ENCODE results near the gene PBX3. TPM values are rescaled to one million over a fixed set of nuclear protein-coding genes. Genes with fewer than 3 reads are reported as not detected.

PBX3 gene
- total RNA-seq, 4 donors from 2014 or later, result 25.7 to 71.5 (median 45.1) TPM

DNA sequence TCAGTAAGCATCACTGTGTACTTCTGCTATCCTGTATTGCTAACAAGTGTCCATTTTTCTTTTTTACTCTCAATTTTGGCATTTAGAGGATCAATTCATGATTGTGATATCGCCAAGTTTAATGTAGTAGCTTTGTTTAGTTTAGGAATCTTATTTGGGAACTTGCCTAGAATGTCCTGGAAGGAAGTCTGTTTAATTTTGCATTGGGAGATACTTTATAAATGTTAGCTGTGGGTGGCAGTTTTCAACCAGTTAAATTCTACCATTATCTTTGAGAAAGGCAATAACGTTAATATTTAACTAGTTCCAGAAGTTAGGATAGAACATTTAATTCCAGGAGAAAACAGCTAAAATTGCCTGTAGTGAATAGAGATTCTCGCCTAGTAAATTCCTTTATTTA, 78.6 kb downstream of the PBX3 start:
- Histone ChIP-seq H3K4me1 (no peaks in the 10 kb centered on the region), H3K4me3 (no peak overlapping the region), H3K36me3 (no peaks in the 10 kb centered on the region), H3K9me3 (no peaks in the 10 kb centered on the region), H3K27ac (no peak overlapping the region), H3K27me3 (no peaks in the 10 kb centered on the region)
- WGBS, result 77% methylated on average over 3 of the region's 3 CpGs
- no peak for DNase-seq (ENCODE audit: low spot score in 2 of 2)
- TF ChIP-seq POLR2AphosphoS5 (IDR thresholded peaks at IDR 0.05) (no peak), EP300 (IDR thresholded peaks at IDR 0.05) (no peak), POLR2A (IDR thresholded peaks at IDR 0.05) (no peak)
- TF ChIP-seq, protein P1, sequence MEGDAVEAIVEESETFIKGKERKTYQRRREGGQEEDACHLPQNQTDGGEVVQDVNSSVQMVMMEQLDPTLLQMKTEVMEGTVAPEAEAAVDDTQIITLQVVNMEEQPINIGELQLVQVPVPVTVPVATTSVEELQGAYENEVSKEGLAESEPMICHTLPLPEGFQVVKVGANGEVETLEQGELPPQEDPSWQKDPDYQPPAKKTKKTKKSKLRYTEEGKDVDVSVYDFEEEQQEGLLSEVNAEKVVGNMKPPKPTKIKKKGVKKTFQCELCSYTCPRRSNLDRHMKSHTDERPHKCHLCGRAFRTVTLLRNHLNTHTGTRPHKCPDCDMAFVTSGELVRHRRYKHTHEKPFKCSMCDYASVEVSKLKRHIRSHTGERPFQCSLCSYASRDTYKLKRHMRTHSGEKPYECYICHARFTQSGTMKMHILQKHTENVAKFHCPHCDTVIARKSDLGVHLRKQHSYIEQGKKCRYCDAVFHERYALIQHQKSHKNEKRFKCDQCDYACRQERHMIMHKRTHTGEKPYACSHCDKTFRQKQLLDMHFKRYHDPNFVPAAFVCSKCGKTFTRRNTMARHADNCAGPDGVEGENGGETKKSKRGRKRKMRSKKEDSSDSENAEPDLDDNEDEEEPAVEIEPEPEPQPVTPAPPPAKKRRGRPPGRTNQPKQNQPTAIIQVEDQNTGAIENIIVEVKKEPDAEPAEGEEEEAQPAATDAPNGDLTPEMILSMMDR (IDR thresholded peaks at IDR 0.05), result no peak

DNA sequence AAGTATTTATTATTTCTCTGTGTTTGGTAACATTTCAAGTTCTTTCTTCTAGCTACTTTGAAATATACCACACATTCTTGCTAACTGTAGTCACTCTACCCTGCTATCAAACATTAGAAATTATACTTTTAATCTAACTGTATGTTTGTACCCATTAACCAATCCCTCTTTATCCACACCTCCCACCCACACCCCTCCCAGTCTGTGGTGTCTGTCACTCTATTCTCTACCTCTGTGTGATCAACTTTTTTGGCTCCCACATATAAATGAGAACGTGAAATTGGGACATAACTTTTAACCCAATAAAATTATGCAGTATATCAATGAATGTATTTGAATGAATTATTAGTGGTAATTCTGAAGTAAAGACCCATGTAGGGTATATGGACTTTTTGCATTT, 79.7 kb downstream of the PBX3 start:
- H3K36me3 ChIP-seq, result no peaks in the 10 kb centered on the region
- DNase-seq (ENCODE audit: low spot score in 2 of 2), result no peak
- TF ChIP-seq EP300 (IDR thresholded peaks at IDR 0.05) (no peak), POLR2A (IDR thresholded peaks at IDR 0.05) (no peak), POLR2AphosphoS5 (IDR thresholded peaks at IDR 0.05) (no peak)
- TF ChIP-seq, protein P1 (IDR thresholded peaks at IDR 0.05), result no peak
- H3K9me3 ChIP-seq, result no peaks in the 10 kb centered on the region
- H3K4me1 ChIP-seq, result no peaks in the 10 kb centered on the region
- H3K27me3 ChIP-seq, result no peaks in the 10 kb centered on the region
- H3K27ac ChIP-seq, result no peak overlapping the region
- WGBS, result 72% methylated on average over 1 of the region's 1 CpG
- no peak overlapping the region for H3K4me3 ChIP-seq

DNA sequence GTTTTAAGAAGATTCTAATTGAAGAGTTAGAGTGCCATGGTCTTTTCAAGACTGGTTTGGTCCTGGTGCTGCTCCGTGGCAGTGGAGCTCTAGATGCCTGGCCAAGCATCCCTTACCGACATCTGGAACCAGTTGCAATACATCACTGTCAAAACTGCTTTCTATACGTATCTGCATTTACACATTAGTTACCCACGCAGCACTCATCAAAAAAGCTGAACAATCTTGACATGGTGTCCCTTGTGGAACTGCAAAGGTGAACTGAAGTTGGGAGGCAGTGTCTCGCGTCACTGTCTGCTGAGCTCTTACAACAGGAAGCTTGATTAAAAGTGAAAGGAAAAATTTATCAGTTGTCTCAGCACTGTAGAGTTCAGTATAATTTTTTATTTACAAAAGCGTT, 82.6 kb downstream of the PBX3 start:
- Histone ChIP-seq H3K27ac (no peak overlapping the region), H3K9me3 (no peaks in the 10 kb centered on the region), H3K36me3 (no peaks in the 10 kb centered on the region), H3K4me1 (no peaks in the 10 kb centered on the region), H3K4me3 (peak overlapping the region; percentile 22), H3K27me3 (no peaks in the 10 kb centered on the region)
- DNase-seq (ENCODE audit: low spot score in 2 of 2), result no peak
- no peak for TF ChIP-seq POLR2AphosphoS5 (IDR thresholded peaks at IDR 0.05)
- TF ChIP-seq EP300 (IDR thresholded peaks at IDR 0.05), result no peak
- TF ChIP-seq, protein P1 (IDR thresholded peaks at IDR 0.05), result no peak
- TF ChIP-seq POLR2A (IDR thresholded peaks at IDR 0.05), result no peak
- 38% methylated on average over 7 of the region's 7 CpGs for WGBS

DNA sequence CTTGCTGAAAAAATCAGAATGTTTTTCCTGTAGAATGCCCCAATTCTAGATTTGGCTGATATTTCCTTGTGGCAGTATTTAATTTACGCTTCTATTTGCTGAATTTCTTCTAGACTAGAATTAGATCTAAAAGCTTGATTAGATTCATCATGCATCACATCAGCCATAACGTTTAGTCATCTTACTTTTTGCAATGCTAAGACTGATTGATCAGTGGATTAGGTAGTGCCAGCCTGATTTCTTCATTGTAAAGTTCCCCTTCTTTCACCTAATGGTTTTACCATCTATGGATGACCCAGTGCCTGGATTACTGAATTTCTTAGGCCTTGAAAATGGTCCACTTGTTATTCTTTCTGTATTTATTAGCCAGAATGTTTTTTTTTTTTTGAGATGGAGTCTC, 83.9 kb downstream of the PBX3 start:
- H3K4me1 ChIP-seq, result no peaks in the 10 kb centered on the region
- H3K27ac ChIP-seq, result no peak overlapping the region
- no peak overlapping the region for H3K4me3 ChIP-seq
- H3K36me3 ChIP-seq, result no peaks in the 10 kb centered on the region
- 72% methylated on average over 2 of the region's 2 CpGs for WGBS
- no peak for DNase-seq (ENCODE audit: low spot score in 2 of 2)
- H3K27me3 ChIP-seq, result no peaks in the 10 kb centered on the region
- no peak for TF ChIP-seq POLR2A (IDR thresholded peaks at IDR 0.05)
- no peak for TF ChIP-seq POLR2AphosphoS5 (IDR thresholded peaks at IDR 0.05)
- H3K9me3 ChIP-seq, result no peaks in the 10 kb centered on the region

DNA sequence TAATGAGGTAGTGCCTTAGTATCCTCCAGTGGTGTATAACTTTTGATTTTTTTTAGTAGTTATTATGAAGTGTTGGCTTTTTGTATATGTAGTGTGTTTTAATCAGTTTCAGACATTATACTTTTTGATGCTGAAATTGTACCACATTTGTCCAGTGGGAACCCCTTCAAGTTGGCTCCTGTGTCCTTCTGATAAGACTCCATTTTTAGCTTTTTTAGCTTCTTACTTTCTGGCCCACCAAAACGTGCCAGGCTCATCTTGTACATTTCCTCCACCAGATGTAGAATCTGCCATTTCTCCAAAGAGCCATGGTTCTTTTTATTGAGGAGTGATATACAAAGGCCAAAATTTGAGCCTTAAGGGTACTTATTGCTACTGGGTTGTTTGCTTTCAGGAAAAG, 84.4 kb downstream of the PBX3 start:
- no peak overlapping the region for H3K27ac ChIP-seq
- H3K4me3 ChIP-seq, result no peak overlapping the region
- WGBS, result 91% methylated on average over 1 of the region's 1 CpG
- H3K4me1 ChIP-seq, result no peaks in the 10 kb centered on the region
- TF ChIP-seq, protein P1 (IDR thresholded peaks at IDR 0.05), result no peak
- no peak for TF ChIP-seq EP300 (IDR thresholded peaks at IDR 0.05)
- no peak for TF ChIP-seq POLR2AphosphoS5 (IDR thresholded peaks at IDR 0.05)
- no peak for TF ChIP-seq POLR2A (IDR thresholded peaks at IDR 0.05)
- no peaks in the 10 kb centered on the region for H3K27me3 ChIP-seq
- DNase-seq (ENCODE audit: low spot score in 2 of 2), result no peak
- H3K36me3 ChIP-seq, result no peaks in the 10 kb centered on the region
- no peaks in the 10 kb centered on the region for H3K9me3 ChIP-seq

DNA sequence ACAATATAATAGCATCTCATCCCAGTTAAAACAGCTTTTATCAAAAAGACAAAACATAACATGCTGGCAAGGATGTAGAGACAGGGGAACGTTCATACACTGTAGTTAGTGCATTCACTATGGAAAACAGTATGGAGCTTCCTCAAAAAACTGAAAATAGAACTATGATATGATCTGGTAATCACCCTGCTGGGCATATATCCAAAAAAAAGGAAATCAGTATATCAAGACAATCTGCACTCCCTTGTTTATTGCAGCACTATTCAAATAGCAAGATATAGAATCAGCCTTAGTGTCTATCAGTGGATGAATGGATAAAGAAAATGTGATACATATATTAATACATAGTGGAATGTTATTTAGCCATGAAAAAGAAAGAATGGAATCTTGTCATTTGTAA, 88.5 kb downstream of the PBX3 start:
- no peak overlapping the region for H3K27ac ChIP-seq
- no peaks in the 10 kb centered on the region for H3K27me3 ChIP-seq
- 38% methylated on average over 1 of the region's 1 CpG for WGBS
- no peak for DNase-seq (ENCODE audit: low spot score in 2 of 2)
- no peaks in the 10 kb centered on the region for H3K36me3 ChIP-seq
- H3K9me3 ChIP-seq, result no peaks in the 10 kb centered on the region
- no peaks in the 10 kb centered on the region for H3K4me1 ChIP-seq
- no peak overlapping the region for H3K4me3 ChIP-seq
- TF ChIP-seq, protein P1 (IDR thresholded peaks at IDR 0.05), result no peak
- TF ChIP-seq EP300 (IDR thresholded peaks at IDR 0.05), result no peak
- TF ChIP-seq POLR2A (IDR thresholded peaks at IDR 0.05), result no peak
- TF ChIP-seq POLR2AphosphoS5 (IDR thresholded peaks at IDR 0.05), result no peak

All from suprapubic skin (tissue), 4 donors.